Trophoblast cell (in vitro differentiated cells and primary cell): ENCODE measurements around the gene CCNT1.
"Not testable (repeated sequence)": the region's sequence is repeated elsewhere in the genome, so short reads cannot be mapped to it uniquely, and the experiment has no call there.

ENCODE experiments used
- DNase-seq, 2 donors: peaks; one replicate each; pipeline ENCODE4 v3.0.0-alpha.2; 2016
- H2AFZ ChIP-seq: 2 replicates; pipeline ENCODE4 v1.6.1; 2013; ENCODE audit warnings: low read length, moderate library complexity, mild to moderate bottlenecking; ENCODE audit not compliant: insufficient read depth, poor library complexity
- H2AK5ac ChIP-seq: 2 replicates; pipeline ENCODE4 v1.6.1; 2013; ENCODE audit warnings: mild to moderate bottlenecking, low read length
- H2BK120ac ChIP-seq: 2 replicates; pipeline ENCODE4 v1.6.1; 2013; ENCODE audit warnings: low read length, mild to moderate bottlenecking, moderate library complexity; ENCODE audit not compliant: insufficient read depth, poor library complexity
- H2BK12ac ChIP-seq: 2 replicates; pipeline ENCODE4 v1.6.1; 2013; ENCODE audit warnings: mild to moderate bottlenecking, low read length, moderate library complexity
- H2BK5ac ChIP-seq: 2 replicates; pipeline ENCODE4 v1.6.1; 2013; ENCODE audit warnings: low read length, low read depth, moderate library complexity, mild to moderate bottlenecking; ENCODE audit not compliant: poor library complexity
- H3K14ac ChIP-seq: 2 replicates; pipeline ENCODE4 v1.6.1; 2013; ENCODE audit warnings: mild to moderate bottlenecking, low read length
- H3K18ac ChIP-seq: 2 replicates; pipeline ENCODE4 v1.6.1; 2013; ENCODE audit warnings: mild to moderate bottlenecking, low read length
- H3K23ac ChIP-seq: 2 replicates; pipeline ENCODE4 v1.6.1; 2013; ENCODE audit warnings: low read length
- H3K27ac ChIP-seq: 2 replicates; pipeline ENCODE4 v1.5.1; 2013; ENCODE audit warnings: low read depth, mild to moderate bottlenecking, inconsistent platforms, low read length, moderate library complexity
- H3K27me3 ChIP-seq: 2 replicates; pipeline ENCODE4 v1.6.1; 2013; ENCODE audit warnings: inconsistent platforms, mild to moderate bottlenecking, low read length, moderate library complexity; ENCODE audit not compliant: insufficient read depth
- H3K36me3 ChIP-seq, 2 experiments: 1 replicate in 1 of 2; 2 replicates in 1 of 2; pipeline ENCODE4 v1.6.1; 2013; ENCODE audit warnings: low read length in 2 of 2, mild to moderate bottlenecking in 2 of 2, moderate library complexity in 1 of 2; ENCODE audit not compliant: insufficient read depth in 2 of 2, control insufficient read depth in 1 of 2
- H3K4ac ChIP-seq: 2 replicates; pipeline ENCODE4 v1.6.1; 2013; ENCODE audit warnings: low read depth, mild to moderate bottlenecking, low read length, moderate library complexity
- H3K4me1 ChIP-seq, 2 experiments: 1 replicate in 1 of 2; 2 replicates in 1 of 2; pipeline ENCODE4 v1.6.1; 2013; ENCODE audit warnings: low read length in 2 of 2, mild to moderate bottlenecking in 2 of 2, moderate library complexity in 1 of 2; ENCODE audit not compliant: insufficient read depth in 2 of 2, control insufficient read depth in 1 of 2
- H3K4me2 ChIP-seq: 2 replicates; pipeline ENCODE4 v1.6.1; 2013; ENCODE audit warnings: inconsistent platforms, mild to moderate bottlenecking, low read length, moderate library complexity
- H3K4me3 ChIP-seq: 2 replicates; pipeline ENCODE4 v1.5.1; 2013; ENCODE audit warnings: mild to moderate bottlenecking, low read depth, low read length, inconsistent platforms
- H3K79me1 ChIP-seq: one replicate; pipeline ENCODE4 v1.6.1; 2013; ENCODE audit warnings: low read length
- H3K79me2 ChIP-seq: 2 replicates; pipeline ENCODE4 v1.6.1; 2013; ENCODE audit warnings: low read length, mild to moderate bottlenecking; ENCODE audit not compliant: control insufficient read depth, insufficient read depth, poor library complexity
- H3K9ac ChIP-seq: 2 replicates; pipeline ENCODE4 v1.6.1; 2013; ENCODE audit warnings: mild to moderate bottlenecking, low read length
- H3K9me3 ChIP-seq: 2 replicates; pipeline ENCODE4 v1.6.1; 2013; ENCODE audit warnings: low read depth, mild to moderate bottlenecking, control low read depth, inconsistent platforms, low read length; ENCODE audit not compliant: insufficient read depth
- H4K12ac ChIP-seq: 2 replicates; pipeline ENCODE4 v1.6.1; 2013; ENCODE audit warnings: low read depth, mild to moderate bottlenecking, low read length, moderate library complexity
- H4K8ac ChIP-seq: 2 replicates; pipeline ENCODE4 v1.6.1; 2013; ENCODE audit warnings: low read depth, mild to moderate bottlenecking, low read length, moderate library complexity
- H4K91ac ChIP-seq: one replicate; pipeline ENCODE4 v1.6.1; 2013; ENCODE audit warnings: low read depth, mild to moderate bottlenecking, low read length, moderate library complexity
- WGBS: extraction: QIAGEN DNeasy Blood & Tissue Kit; methylation state at CpG from one replicate; pipeline ENCODE4 v1.1.7; 2013; ENCODE audit warnings: missing lambda C conversion rate; ENCODE audit not compliant: insufficient read length, insufficient coverage; ENCODE audit errors: extremely low coverage; 5-methylcytosine and 5-hydroxymethylcytosine counted together

The CCNT1 gene

GRCh38 chr12:48645354-48645753 is 71.2 kb downstream of the CCNT1 start:
- not testable (repeated sequence) for H2BK5ac ChIP-seq, H3K4ac ChIP-seq, H3K27me3 ChIP-seq, H4K91ac ChIP-seq, DNase-seq, H4K12ac ChIP-seq, H4K8ac ChIP-seq, H3K4me2 ChIP-seq, H3K23ac ChIP-seq, H3K4me3 ChIP-seq, H2AK5ac ChIP-seq, H3K9ac ChIP-seq, H3K4me1 ChIP-seq, H3K79me2 ChIP-seq, H2AFZ ChIP-seq, H2BK12ac ChIP-seq, H3K18ac ChIP-seq, H3K27ac ChIP-seq, H3K79me1 ChIP-seq, H3K14ac ChIP-seq, H3K9me3 ChIP-seq, H2BK120ac ChIP-seq
- peaks cover 22 to 27% of the 10 kb centered on the region in 2 experiments for H3K36me3 ChIP-seq
- no CpG with 5 or more reads among the region's 8 CpGs for WGBS

GRCh38 chr12:48643011-48643410 is 73.5 kb downstream of the CCNT1 start:
- no peaks in the 10 kb centered on the region for H3K4me1 ChIP-seq
- no peak overlapping the region for H3K4me3 ChIP-seq
- H2BK12ac ChIP-seq: no peak overlapping the region
- no peak overlapping the region for H3K23ac ChIP-seq
- H4K8ac ChIP-seq: no peak overlapping the region
- no peak overlapping the region for H3K27ac ChIP-seq
- WGBS: no CpG with 5 or more reads among the region's 2 CpGs
- no peak overlapping the region for H4K12ac ChIP-seq
- H4K91ac ChIP-seq: no peak overlapping the region
- H3K4me2 ChIP-seq: no peak overlapping the region
- no peaks in the 10 kb centered on the region for H3K79me2 ChIP-seq
- no peak overlapping the region for H3K4ac ChIP-seq
- no peaks in the 10 kb centered on the region for H3K27me3 ChIP-seq
- peaks cover 18 to 20% of the 10 kb centered on the region in 2 experiments for H3K36me3 ChIP-seq
- peaks cover 5% of the 10 kb centered on the region for H3K9me3 ChIP-seq
- H2BK120ac ChIP-seq: no peak overlapping the region
- no peak overlapping the region for H2BK5ac ChIP-seq
- DNase-seq: no peak
- H3K14ac ChIP-seq: no peak overlapping the region
- no peaks in the 10 kb centered on the region for H3K79me1 ChIP-seq
- no peak overlapping the region for H2AFZ ChIP-seq
- H2AK5ac ChIP-seq: no peak overlapping the region
- no peak overlapping the region for H3K9ac ChIP-seq
- H3K18ac ChIP-seq: no peak overlapping the region

GRCh38 chr12:48641752-48642555 is 74.6 kb downstream of the CCNT1 start:
- H3K4me3 ChIP-seq, H3K14ac ChIP-seq, H4K12ac ChIP-seq, H3K23ac ChIP-seq, H3K4me2 ChIP-seq, H3K27ac ChIP-seq, H3K9ac ChIP-seq, H4K91ac ChIP-seq, H3K79me2 ChIP-seq, H2BK12ac ChIP-seq, H2BK5ac ChIP-seq, H3K4me1 ChIP-seq, H3K18ac ChIP-seq, DNase-seq, H4K8ac ChIP-seq, H2BK120ac ChIP-seq, H3K79me1 ChIP-seq, H2AK5ac ChIP-seq, H3K9me3 ChIP-seq, H2AFZ ChIP-seq, H3K27me3 ChIP-seq, H3K4ac ChIP-seq: not testable (repeated sequence)
- H3K36me3 ChIP-seq: peaks cover 16 to 21% of the 10 kb centered on the region in 2 experiments
- no CpG with 5 or more reads among the region's 54 CpGs for WGBS

GRCh38 chr12:48640854-48641253 is 75.7 kb downstream of the CCNT1 start:
- Histone ChIP-seq H3K9me3 (peaks cover 5% of the 10 kb centered on the region), H2BK120ac (no peak overlapping the region), H4K8ac (no peak overlapping the region), H3K4ac (no peak overlapping the region), H3K27ac (no peak overlapping the region), H3K23ac (no peak overlapping the region), H4K12ac (no peak overlapping the region), H4K91ac (no peak overlapping the region), H3K4me1 (no peaks in the 10 kb centered on the region), H3K36me3 (peaks cover 12 to 18% of the 10 kb centered on the region in 2 experiments), H3K18ac (no peak overlapping the region), H2BK5ac (no peak overlapping the region), H3K4me2 (no peak overlapping the region), H3K14ac (no peak overlapping the region), H2AK5ac (no peak overlapping the region), H3K79me1 (no peaks in the 10 kb centered on the region), H3K9ac (no peak overlapping the region), H3K27me3 (no peaks in the 10 kb centered on the region), H3K79me2 (no peaks in the 10 kb centered on the region), H3K4me3 (no peak overlapping the region), H2AFZ (no peak overlapping the region), H2BK12ac (no peak overlapping the region)
- DNase-seq: no peak
- 100% methylated on average over 1 of the region's 3 CpGs for WGBS
